Peyer's patch (tissue), 4 donors: ENCODE measurements around the gene IL37. TPM values are rescaled to one million over a fixed set of nuclear protein-coding genes. Genes with fewer than 3 reads are reported as not detected.
"Not testable (repeated sequence)": the region's sequence is repeated elsewhere in the genome, so short reads cannot be mapped to it uniquely, and the experiment has no call there.

Experiments used
- DNase-seq, 3 donors: peaks; one replicate each; pipeline ENCODE4 v3.0.0-alpha.2; 2017 to 2019
- H3K27ac ChIP-seq, 4 donors: fragments of 200-600 bp; sonication (generic); one replicate each; pipeline ENCODE4 v1.5.1; 2016 to 2019
- H3K27me3 ChIP-seq, 2 donors: fragments of 200-600 bp; sonication (generic); one replicate each; pipeline ENCODE4 v1.5.1; 2019
- H3K36me3 ChIP-seq, 3 donors: fragments of 200-600 bp; sonication (generic); one replicate each; pipeline ENCODE4 v1.5.1; 2016 to 2019
- H3K4me1 ChIP-seq, 4 donors: fragments of 200-600 bp; sonication (generic); one replicate each; pipeline ENCODE4 v1.5.1; 2016 to 2019
- H3K4me3 ChIP-seq, 4 donors: fragments of 200-600 bp; sonication (generic); 1 replicate in 3 of 4; 2 replicates in 1 of 4; pipeline ENCODE4 v1.5.1; 2016 to 2019; ENCODE audit warnings: mild to moderate bottlenecking in 1 of 4
- H3K9me3 ChIP-seq, 4 donors: fragments of 200-600 bp; sonication (generic); one replicate each; pipeline ENCODE4 v1.5.1; 2016 to 2019; ENCODE audit warnings: mild to moderate bottlenecking in 1 of 4
- CTCF ChIP-seq, 6 experiments: fragments of 450-650 bp in 4 of 6; fragments of 200-600 bp in 2 of 6; sonication (generic) in 1 of 6; IDR thresholded peaks; one replicate each; pipeline ENCODE4 v1.5.1; 2017 to 2019; ENCODE audit warnings: antibody characterized with exemption in 6 of 6, mild to moderate bottlenecking in 3 of 6, moderate library complexity in 1 of 6
- POLR2A ChIP-seq, 2 donors: fragments of 450-650 bp; IDR thresholded peaks; one replicate each; pipeline ENCODE4 v1.5.1; 2017; ENCODE audit warnings: antibody characterized with exemption in 2 of 2, mild to moderate bottlenecking in 2 of 2, moderate library complexity in 2 of 2
- total RNA-seq, 4 donors: library from RNA; depleted of rRNA; stranded (reverse); fragments of >200 nt; gene quantifications; one replicate each; pipeline ENCODE4 v1.1.0, GENCODE V29; 2016

The IL37 gene
- total RNA-seq, 4 donors from 2014 or later: not detected

- TF ChIP-seq CTCF (IDR thresholded peaks at IDR 0.05): no peak
- no peak for TF ChIP-seq POLR2A (IDR thresholded peaks at IDR 0.05)
- no peaks in the 10 kb centered on the region for H3K36me3 ChIP-seq
- H3K9me3 ChIP-seq: no peaks in the 10 kb centered on the region
- no peaks in the 10 kb centered on the region for H3K27me3 ChIP-seq
- peak in 1 of 3 donors; percentile 66 for DNase-seq
- H3K27ac ChIP-seq: peak overlapping the region in 1 of 4 donors; percentile 21
- H3K4me1 ChIP-seq: peaks cover 0 to 5% (median 0%) of the 10 kb centered on the region in 4 donors
- H3K4me3 ChIP-seq: no peak overlapping the region
Measured at GRCh38 chr2:112924821-112925220, 13.9 kb downstream of the IL37 start.

- H3K4me1 ChIP-seq: peaks cover 0 to 5% (median 0%) of the 10 kb centered on the region in 4 donors
- no peak overlapping the region for H3K27ac ChIP-seq
- no peak overlapping the region for H3K4me3 ChIP-seq
- no peaks in the 10 kb centered on the region for H3K27me3 ChIP-seq
- H3K36me3 ChIP-seq: no peaks in the 10 kb centered on the region
- no peaks in the 10 kb centered on the region for H3K9me3 ChIP-seq
- no peak for DNase-seq
- no peak for TF ChIP-seq CTCF (IDR thresholded peaks at IDR 0.05)
- no peak for TF ChIP-seq POLR2A (IDR thresholded peaks at IDR 0.05)
Measured at GRCh38 chr2:112926707-112927106, 15.7 kb downstream of the IL37 start.

GRCh38 chr2:112927745-112928144 is 16.8 kb downstream of the IL37 start:
- no peaks in the 10 kb centered on the region for H3K27me3 ChIP-seq
- no peak overlapping the region for H3K4me3 ChIP-seq
- no peaks in the 10 kb centered on the region for H3K36me3 ChIP-seq
- TF ChIP-seq POLR2A (IDR thresholded peaks at IDR 0.05): no peak
- no peaks in the 10 kb centered on the region for H3K9me3 ChIP-seq
- H3K27ac ChIP-seq: no peak overlapping the region
- peaks cover 0 to 5% (median 0%) of the 10 kb centered on the region in 4 donors for H3K4me1 ChIP-seq
- no peak for DNase-seq

GRCh38 chr2:112933261-112933660 is 22.3 kb downstream of the IL37 start:
- DNase-seq: no peak
- H3K27me3 ChIP-seq: no peaks in the 10 kb centered on the region
- no peak for TF ChIP-seq POLR2A (IDR thresholded peaks at IDR 0.05)
- no peak for TF ChIP-seq CTCF (IDR thresholded peaks at IDR 0.05)

GRCh38 chr2:112934117-112934516 is 23.2 kb downstream of the IL37 start:
- not testable (repeated sequence) for H3K27ac ChIP-seq, DNase-seq, H3K27me3 ChIP-seq, H3K36me3 ChIP-seq, H3K4me3 ChIP-seq, H3K4me1 ChIP-seq, H3K9me3 ChIP-seq

More at GRCh38 chr2:112933261-112933660, 22.3 kb downstream of the IL37 start:
- no peaks in the 10 kb centered on the region for H3K4me1 ChIP-seq
- no peaks in the 10 kb centered on the region for H3K9me3 ChIP-seq
- H3K36me3 ChIP-seq: no peaks in the 10 kb centered on the region
- H3K4me3 ChIP-seq: no peak overlapping the region
- no peak overlapping the region for H3K27ac ChIP-seq

GRCh38 chr2:112936927-112937232 is 25.9 kb downstream of the IL37 start:
- H3K36me3 ChIP-seq: no peaks in the 10 kb centered on the region
- H3K4me3 ChIP-seq: no peak overlapping the region
- H3K9me3 ChIP-seq: no peaks in the 10 kb centered on the region
- DNase-seq: no peak
- TF ChIP-seq CTCF (IDR thresholded peaks at IDR 0.05) (no peak), POLR2A (IDR thresholded peaks at IDR 0.05) (no peak)
- H3K27me3 ChIP-seq: no peaks in the 10 kb centered on the region
- no peak overlapping the region for H3K27ac ChIP-seq
- no peaks in the 10 kb centered on the region for H3K4me1 ChIP-seq

GRCh38 chr2:112938904-112939303 is 27.9 kb downstream of the IL37 start:
- Histone ChIP-seq H3K4me3 (no peak overlapping the region), H3K9me3 (no peaks in the 10 kb centered on the region), H3K27ac (no peak overlapping the region), H3K27me3 (no peaks in the 10 kb centered on the region), H3K4me1 (no peaks in the 10 kb centered on the region), H3K36me3 (no peaks in the 10 kb centered on the region)
- TF ChIP-seq POLR2A (IDR thresholded peaks at IDR 0.05) (no peak), CTCF (IDR thresholded peaks at IDR 0.05) (no peak)
- DNase-seq: no peak
